HG02938 (cell line): ENCODE measurements around the gene TCP11.

Experiments used
- ATAC-seq: cut with Tn5 transposase; IDR thresholded peaks from one replicate; pipeline ENCODE4 v1.9.1; 2021; ENCODE audit warnings: mild to moderate bottlenecking, moderate library complexity; ENCODE audit not compliant: unreplicated experiment

Gene TCP11

GRCh38 chr6:35068206-35068605, 72.9 kb downstream of the TCP11 start:
- no peak for ATAC-seq
